HEK293 (cell line): ENCODE data around the gene CHCHD6.

ENCODE experiments used
- KLF16 ChIP-seq: fragments of 450-650 bp; formaldehyde crosslinking; IDR thresholded peaks from 2 replicates; pipeline ENCODE4 v1.5.1; 2017; ENCODE audit warnings: missing biosample characterization, missing genetic modification characterization
- PBX3 ChIP-seq: sonication (generic); formaldehyde crosslinking; IDR thresholded peaks from 2 replicates; pipeline ENCODE4 v1.8.1; 2022; ENCODE audit warnings: mild to moderate bottlenecking, moderate library complexity, missing genetic modification reagents
- REST ChIP-seq: fragments of 450-650 bp; formaldehyde crosslinking; IDR thresholded peaks from 2 replicates; pipeline ENCODE4 v1.5.1; 2016; ENCODE audit warnings: missing biosample characterization, missing genetic modification characterization
- SETDB1 ChIP-seq: IDR thresholded peaks from one replicate; pipeline ENCODE4 v1.6.1; 2017; ENCODE audit warnings: mild to moderate bottlenecking, low read length, moderate library complexity, mixed read lengths; ENCODE audit not compliant: insufficient read length
- ZBTB11 ChIP-seq: fragments of 450-650 bp; formaldehyde crosslinking; conservative IDR thresholded peaks from 2 replicates; pipeline ENCODE4 v1.5.1; 2016; ENCODE audit warnings: low read depth, missing biosample characterization, missing genetic modification characterization
- ZBTB7A ChIP-seq: fragments of 450-650 bp; formaldehyde crosslinking; IDR thresholded peaks from 2 replicates; pipeline ENCODE4 v1.5.1; 2016; ENCODE audit warnings: low read depth, missing biosample characterization, missing genetic modification characterization
- ZNF24 ChIP-seq: fragments of 450-650 bp; formaldehyde crosslinking; IDR thresholded peaks from 2 replicates; pipeline ENCODE4 v1.5.1; 2016; ENCODE audit warnings: missing biosample characterization, missing genetic modification characterization
- ZNF311 ChIP-seq: fragments of 450-650 bp; formaldehyde crosslinking; IDR thresholded peaks from 2 replicates; pipeline ENCODE4 v1.5.1; 2017; ENCODE audit warnings: missing biosample characterization, missing genetic modification characterization, borderline replicate concordance
- TF ChIP-seq, protein P1 (sequence below): fragments of 450-650 bp; formaldehyde crosslinking; IDR thresholded peaks from 2 replicates; pipeline ENCODE4 v1.5.1; 2017; ENCODE audit warnings: missing biosample characterization, missing genetic modification characterization
- TF ChIP-seq, protein P2 (sequence below): fragments of 450-650 bp; formaldehyde crosslinking; IDR thresholded peaks from 2 replicates; pipeline ENCODE4 v1.5.1; 2016; ENCODE audit warnings: missing biosample characterization, missing genetic modification characterization

DNA sequence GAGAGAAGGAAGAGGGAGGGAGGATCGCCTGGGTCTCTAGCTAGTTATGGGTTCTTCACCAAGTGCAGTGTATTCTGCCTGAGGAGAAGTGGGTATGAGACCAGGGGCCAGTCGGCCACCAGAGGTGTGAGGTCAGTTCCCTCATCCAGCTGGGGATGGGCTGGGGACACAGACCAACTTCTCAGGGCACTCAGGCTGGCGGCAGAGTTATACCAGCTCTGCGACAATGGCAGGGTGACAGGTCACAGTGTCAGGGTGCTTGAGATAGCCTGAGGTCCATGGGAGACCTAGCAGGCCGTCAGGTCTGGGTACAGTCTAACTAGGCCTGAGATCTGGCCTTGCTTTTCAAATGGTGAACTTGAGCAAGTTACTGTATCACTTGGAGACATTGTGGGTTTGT, 247.5 kb downstream of the CHCHD6 start:
- no peak for TF ChIP-seq KLF16 (tag by site-specific recombination)
- TF ChIP-seq, protein P1, sequence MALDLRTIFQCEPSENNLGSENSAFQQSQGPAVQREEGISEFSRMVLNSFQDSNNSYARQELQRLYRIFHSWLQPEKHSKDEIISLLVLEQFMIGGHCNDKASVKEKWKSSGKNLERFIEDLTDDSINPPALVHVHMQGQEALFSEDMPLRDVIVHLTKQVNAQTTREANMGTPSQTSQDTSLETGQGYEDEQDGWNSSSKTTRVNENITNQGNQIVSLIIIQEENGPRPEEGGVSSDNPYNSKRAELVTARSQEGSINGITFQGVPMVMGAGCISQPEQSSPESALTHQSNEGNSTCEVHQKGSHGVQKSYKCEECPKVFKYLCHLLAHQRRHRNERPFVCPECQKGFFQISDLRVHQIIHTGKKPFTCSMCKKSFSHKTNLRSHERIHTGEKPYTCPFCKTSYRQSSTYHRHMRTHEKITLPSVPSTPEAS: no peak
- TF ChIP-seq ZBTB11: no peak
- TF ChIP-seq ZBTB7A (tag by site-specific recombination): no peak
- no peak for TF ChIP-seq PBX3 (CRISPR knock-in tag)
- TF ChIP-seq, protein P2, sequence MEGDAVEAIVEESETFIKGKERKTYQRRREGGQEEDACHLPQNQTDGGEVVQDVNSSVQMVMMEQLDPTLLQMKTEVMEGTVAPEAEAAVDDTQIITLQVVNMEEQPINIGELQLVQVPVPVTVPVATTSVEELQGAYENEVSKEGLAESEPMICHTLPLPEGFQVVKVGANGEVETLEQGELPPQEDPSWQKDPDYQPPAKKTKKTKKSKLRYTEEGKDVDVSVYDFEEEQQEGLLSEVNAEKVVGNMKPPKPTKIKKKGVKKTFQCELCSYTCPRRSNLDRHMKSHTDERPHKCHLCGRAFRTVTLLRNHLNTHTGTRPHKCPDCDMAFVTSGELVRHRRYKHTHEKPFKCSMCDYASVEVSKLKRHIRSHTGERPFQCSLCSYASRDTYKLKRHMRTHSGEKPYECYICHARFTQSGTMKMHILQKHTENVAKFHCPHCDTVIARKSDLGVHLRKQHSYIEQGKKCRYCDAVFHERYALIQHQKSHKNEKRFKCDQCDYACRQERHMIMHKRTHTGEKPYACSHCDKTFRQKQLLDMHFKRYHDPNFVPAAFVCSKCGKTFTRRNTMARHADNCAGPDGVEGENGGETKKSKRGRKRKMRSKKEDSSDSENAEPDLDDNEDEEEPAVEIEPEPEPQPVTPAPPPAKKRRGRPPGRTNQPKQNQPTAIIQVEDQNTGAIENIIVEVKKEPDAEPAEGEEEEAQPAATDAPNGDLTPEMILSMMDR (tag by site-specific recombination): no peak
- no peak for TF ChIP-seq SETDB1
- no peak for TF ChIP-seq ZNF24 (tag by site-specific recombination)
- TF ChIP-seq REST (tag by site-specific recombination): no peak
- no peak for TF ChIP-seq ZNF311 (tag by site-specific recombination)
